Breast epithelium (tissue), 3 donors: ENCODE measurements around the gene RBP3.

Source experiments
- CTCF ChIP-seq, 3 donors: fragments of 450-650 bp; IDR thresholded peaks; one replicate each; pipeline ENCODE4 v1.5.1; 2016 to 2017; ENCODE audit warnings: antibody characterized with exemption in 3 of 3, mild to moderate bottlenecking in 3 of 3, moderate library complexity in 3 of 3
- POLR2A ChIP-seq: fragments of 450-650 bp; IDR thresholded peaks from one replicate; pipeline ENCODE4 v1.6.1; 2016; ENCODE audit warnings: antibody characterized with exemption, mild to moderate bottlenecking, moderate library complexity
- POLR2AphosphoS5 ChIP-seq, 3 donors: sonication (generic); formaldehyde crosslinking; IDR thresholded peaks; one replicate each; pipeline ENCODE4 v1.6.1; 2017; ENCODE audit warnings: antibody characterized with exemption in 3 of 3

- TF ChIP-seq CTCF (IDR thresholded peaks at IDR 0.05) (no peak), POLR2AphosphoS5 (IDR thresholded peaks at IDR 0.05) (no peak), POLR2A (no peak)
Observed at GRCh38 chr10:47303866-47304265, 44.3 kb upstream of the RBP3 start.
